Measurements from ENCODE around the gene INTS3. TPM values are rescaled to one million over a fixed set of nuclear protein-coding genes. Genes with fewer than 3 reads are reported as not detected.

INTS3 gene, protein sequence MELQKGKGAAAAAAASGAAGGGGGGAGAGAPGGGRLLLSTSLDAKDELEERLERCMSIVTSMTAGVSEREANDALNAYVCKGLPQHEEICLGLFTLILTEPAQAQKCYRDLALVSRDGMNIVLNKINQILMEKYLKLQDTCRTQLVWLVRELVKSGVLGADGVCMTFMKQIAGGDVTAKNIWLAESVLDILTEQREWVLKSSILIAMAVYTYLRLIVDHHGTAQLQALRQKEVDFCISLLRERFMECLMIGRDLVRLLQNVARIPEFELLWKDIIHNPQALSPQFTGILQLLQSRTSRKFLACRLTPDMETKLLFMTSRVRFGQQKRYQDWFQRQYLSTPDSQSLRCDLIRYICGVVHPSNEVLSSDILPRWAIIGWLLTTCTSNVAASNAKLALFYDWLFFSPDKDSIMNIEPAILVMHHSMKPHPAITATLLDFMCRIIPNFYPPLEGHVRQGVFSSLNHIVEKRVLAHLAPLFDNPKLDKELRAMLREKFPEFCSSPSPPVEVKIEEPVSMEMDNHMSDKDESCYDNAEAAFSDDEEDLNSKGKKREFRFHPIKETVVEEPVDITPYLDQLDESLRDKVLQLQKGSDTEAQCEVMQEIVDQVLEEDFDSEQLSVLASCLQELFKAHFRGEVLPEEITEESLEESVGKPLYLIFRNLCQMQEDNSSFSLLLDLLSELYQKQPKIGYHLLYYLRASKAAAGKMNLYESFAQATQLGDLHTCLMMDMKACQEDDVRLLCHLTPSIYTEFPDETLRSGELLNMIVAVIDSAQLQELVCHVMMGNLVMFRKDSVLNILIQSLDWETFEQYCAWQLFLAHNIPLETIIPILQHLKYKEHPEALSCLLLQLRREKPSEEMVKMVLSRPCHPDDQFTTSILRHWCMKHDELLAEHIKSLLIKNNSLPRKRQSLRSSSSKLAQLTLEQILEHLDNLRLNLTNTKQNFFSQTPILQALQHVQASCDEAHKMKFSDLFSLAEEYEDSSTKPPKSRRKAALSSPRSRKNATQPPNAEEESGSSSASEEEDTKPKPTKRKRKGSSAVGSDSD
- total RNA-seq = 10 to 100 TPM; 31.4 to 55.3 (median 43.5) TPM

DNA sequence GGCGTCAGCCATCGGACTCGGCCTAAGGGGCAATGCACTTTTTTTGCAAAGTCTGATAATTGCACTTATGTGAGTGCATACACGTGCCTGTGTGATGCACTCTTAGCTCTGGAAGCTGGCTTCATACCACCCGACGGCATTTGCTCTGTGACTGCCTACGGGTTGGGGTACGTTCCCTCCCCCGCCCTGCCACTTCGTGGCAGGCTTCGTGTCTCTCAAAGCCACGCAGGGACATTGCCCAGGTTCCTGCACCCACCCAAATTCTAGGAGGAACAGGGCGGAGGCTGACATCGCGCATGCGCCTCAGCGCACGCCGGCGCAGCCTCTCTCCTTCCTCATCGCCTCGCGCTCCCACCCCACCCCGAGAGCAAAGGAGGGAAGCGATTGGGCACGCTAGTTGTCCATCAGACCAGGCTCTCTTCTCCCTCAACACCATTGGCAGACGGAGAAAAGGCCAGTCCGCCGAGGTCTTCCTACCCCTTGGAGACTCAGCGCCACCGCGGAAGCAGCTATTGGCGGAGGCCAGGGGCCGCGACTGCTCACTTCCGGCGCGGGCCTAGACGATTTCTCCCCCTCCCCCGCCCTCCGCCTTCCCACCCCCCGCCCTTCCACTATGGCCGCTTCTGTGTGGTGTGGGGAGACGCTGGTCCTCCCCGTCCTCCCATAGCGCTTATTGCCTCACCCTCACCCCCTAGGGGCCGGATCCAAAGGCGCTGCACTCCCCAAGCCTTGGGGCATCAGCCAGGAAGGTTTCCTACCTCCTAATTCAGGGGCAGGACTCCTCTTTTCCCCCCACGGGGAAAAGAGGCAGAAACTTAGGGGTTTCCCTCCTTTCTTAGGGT is at the start of gene INTS3:
Gene INTS3, plus strand, starts transcription at position 588 of the 842 bp plus-strand sequence. CDS start 585 bp downstream, outside the sequence.
- peak within 1 kb of the TSS; percentile 84 to 92 for H3K4me3 ChIP-seq
- H3K27me3 ChIP-seq = no peaks in the 10 kb centered on the region
- TF ChIP-seq, protein P1, sequence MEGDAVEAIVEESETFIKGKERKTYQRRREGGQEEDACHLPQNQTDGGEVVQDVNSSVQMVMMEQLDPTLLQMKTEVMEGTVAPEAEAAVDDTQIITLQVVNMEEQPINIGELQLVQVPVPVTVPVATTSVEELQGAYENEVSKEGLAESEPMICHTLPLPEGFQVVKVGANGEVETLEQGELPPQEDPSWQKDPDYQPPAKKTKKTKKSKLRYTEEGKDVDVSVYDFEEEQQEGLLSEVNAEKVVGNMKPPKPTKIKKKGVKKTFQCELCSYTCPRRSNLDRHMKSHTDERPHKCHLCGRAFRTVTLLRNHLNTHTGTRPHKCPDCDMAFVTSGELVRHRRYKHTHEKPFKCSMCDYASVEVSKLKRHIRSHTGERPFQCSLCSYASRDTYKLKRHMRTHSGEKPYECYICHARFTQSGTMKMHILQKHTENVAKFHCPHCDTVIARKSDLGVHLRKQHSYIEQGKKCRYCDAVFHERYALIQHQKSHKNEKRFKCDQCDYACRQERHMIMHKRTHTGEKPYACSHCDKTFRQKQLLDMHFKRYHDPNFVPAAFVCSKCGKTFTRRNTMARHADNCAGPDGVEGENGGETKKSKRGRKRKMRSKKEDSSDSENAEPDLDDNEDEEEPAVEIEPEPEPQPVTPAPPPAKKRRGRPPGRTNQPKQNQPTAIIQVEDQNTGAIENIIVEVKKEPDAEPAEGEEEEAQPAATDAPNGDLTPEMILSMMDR (IDR thresholded peaks at IDR 0.05) = peak in 1 of 4 experiments; percentile 4
- peak; percentile 60 for TF ChIP-seq POLR2AphosphoS5 (IDR thresholded peaks at IDR 0.05)
- peak; percentile 36 to 55 for TF ChIP-seq POLR2A (IDR thresholded peaks at IDR 0.05)
- no peak for TF ChIP-seq EP300 (IDR thresholded peaks at IDR 0.05)
- H3K4me1 ChIP-seq = peaks cover 0 to 37% (median 8%) of the 10 kb centered on the region in 3 donors
- H3K36me3 ChIP-seq = no peaks in the 10 kb centered on the region
- peak; percentile 99 for ATAC-seq
- H3K9me3 ChIP-seq = no peaks in the 10 kb centered on the region
- WGBS, 2 donors (ENCODE audit: low coverage in 1 of 2) = 0% methylated on average over 5 to 15 of the region's 49 CpGs
- H3K27ac ChIP-seq = peak within 1 kb of the TSS; percentile 91 to 98 (median 98)

DNA sequence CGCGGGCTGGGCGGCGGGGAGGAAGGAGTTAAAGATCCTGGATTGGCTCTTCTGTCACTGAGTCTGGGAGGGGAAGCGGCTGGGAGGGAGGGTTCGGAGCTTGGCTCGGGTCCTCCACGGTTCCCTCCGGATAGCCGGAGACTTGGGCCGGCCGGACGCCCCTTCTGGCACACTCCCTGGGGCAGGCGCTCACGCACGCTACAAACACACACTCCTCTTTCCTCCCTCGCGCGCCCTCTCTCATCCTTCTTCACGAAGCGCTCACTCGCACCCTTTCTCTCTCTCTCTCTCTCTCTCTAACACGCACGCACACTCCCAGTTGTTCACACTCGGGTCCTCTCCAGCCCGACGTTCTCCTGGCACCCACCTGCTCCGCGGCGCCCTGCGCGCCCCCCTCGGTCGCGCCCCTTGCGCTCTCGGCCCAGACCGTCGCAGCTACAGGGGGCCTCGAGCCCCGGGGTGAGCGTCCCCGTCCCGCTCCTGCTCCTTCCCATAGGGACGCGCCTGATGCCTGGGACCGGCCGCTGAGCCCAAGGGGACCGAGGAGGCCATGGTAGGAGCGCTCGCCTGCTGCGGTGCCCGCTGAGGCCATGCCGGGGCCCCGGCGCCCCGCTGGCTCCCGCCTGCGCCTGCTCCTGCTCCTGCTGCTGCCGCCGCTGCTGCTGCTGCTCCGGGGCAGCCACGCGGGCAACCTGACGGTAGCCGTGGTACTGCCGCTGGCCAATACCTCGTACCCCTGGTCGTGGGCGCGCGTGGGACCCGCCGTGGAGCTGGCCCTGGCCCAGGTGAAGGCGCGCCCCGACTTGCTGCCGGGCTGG is 49.1 kb upstream of the INTS3 start, which contains the start of gene NPR1:
Gene NPR1, plus strand, starts transcription at position 170 of the 818 bp plus-strand sequence. Its CDS starts 421 bp downstream, at position 591.
- peaks cover 0 to 15% of the 10 kb centered on the region in 2 donors for H3K36me3 ChIP-seq
- TF ChIP-seq EP300 (IDR thresholded peaks at IDR 0.05) = no peak
- TF ChIP-seq POLR2AphosphoS5 (IDR thresholded peaks at IDR 0.05) = no peak
- peak in 1 of 2 donors; percentile 29 for TF ChIP-seq POLR2A (IDR thresholded peaks at IDR 0.05)
- TF ChIP-seq, protein P1 (IDR thresholded peaks at IDR 0.05) = no peak
- ATAC-seq = peak; percentile 85
- H3K4me3 ChIP-seq = peak within 1 kb of the TSS; percentile 36 to 72
- 0% methylated on average over 3 to 13 of the region's 78 CpGs for WGBS, 2 donors (ENCODE audit: low coverage in 1 of 2)
- peaks cover 0 to 31% (median 7%) of the 10 kb centered on the region in 3 donors for H3K4me1 ChIP-seq
- H3K27ac ChIP-seq = peak within 1 kb of the TSS in 3 of 4 donors; percentile 73 to 82 (median 76)
- peaks cover 25% of the 10 kb centered on the region for H3K27me3 ChIP-seq
- no peaks in the 10 kb centered on the region for H3K9me3 ChIP-seq

DNA sequence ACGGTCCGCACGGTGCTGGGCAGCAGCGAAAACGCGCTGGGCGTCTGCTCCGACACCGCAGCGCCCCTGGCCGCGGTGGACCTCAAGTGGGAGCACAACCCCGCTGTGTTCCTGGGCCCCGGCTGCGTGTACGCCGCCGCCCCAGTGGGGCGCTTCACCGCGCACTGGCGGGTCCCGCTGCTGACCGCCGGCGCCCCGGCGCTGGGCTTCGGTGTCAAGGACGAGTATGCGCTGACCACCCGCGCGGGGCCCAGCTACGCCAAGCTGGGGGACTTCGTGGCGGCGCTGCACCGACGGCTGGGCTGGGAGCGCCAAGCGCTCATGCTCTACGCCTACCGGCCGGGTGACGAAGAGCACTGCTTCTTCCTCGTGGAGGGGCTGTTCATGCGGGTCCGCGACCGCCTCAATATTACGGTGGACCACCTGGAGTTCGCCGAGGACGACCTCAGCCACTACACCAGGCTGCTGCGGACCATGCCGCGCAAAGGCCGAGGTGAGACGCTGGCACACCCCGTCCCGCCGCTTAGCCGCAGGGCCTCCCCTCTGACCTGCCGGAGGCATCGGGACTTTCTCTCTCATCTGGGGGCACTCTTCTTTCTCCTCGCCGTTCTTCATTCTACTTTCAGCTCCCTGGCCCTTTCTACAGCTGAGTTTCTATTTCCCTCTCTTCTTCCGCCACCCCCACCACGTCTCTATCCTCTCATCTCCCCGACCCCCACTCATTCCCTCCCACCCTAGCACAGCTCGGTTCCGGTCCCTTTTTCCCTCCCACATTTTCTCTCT is 48.3 kb upstream of the INTS3 start:
- H3K27me3 ChIP-seq = peaks cover 25% of the 10 kb centered on the region
- H3K27ac ChIP-seq = peak overlapping the region in 3 of 4 donors; percentile 73 to 82 (median 76)
- peaks cover 0 to 31% (median 7%) of the 10 kb centered on the region in 3 donors for H3K4me1 ChIP-seq
- H3K36me3 ChIP-seq = peaks cover 0 to 15% of the 10 kb centered on the region in 2 donors
- H3K4me3 ChIP-seq = peak overlapping the region; percentile 36 to 72
- no peaks in the 10 kb centered on the region for H3K9me3 ChIP-seq
- peak; percentile 27 for ATAC-seq
- 5 to 20% methylated on average over 12 to 18 of the region's 73 CpGs for WGBS, 2 donors (ENCODE audit: low coverage in 1 of 2)
- TF ChIP-seq, protein P1 (IDR thresholded peaks at IDR 0.05) = peak in 3 of 4 experiments; percentile 33 to 41 (median 40)
- TF ChIP-seq POLR2AphosphoS5 (IDR thresholded peaks at IDR 0.05) = no peak

Measured in gastroesophageal sphincter (tissue), 4 donors.